ENCODE measurements around the gene UNC13D. TPM values are rescaled to one million over a fixed set of nuclear protein-coding genes. Genes with fewer than 3 reads are reported as not detected.
"Not testable (repeated sequence)": the region's sequence is repeated elsewhere in the genome, so short reads cannot be mapped to it uniquely, and the experiment has no call there.

The UNC13D gene
- total RNA-seq, 1 experiment from 2014 or later, result 1.4 TPM

GRCh38 chr17:75877752-75878173 lies 33.6 kb upstream of the UNC13D start:
- Histone ChIP-seq H3K4me1 (peaks cover 26% of the 10 kb centered on the region), H3K27ac (peak overlapping the region; percentile 66)

GRCh38 chr17:75876938-75877751 lies 32.9 kb upstream of the UNC13D start:
- DNase-seq, result peak; percentile 98
- H3K36me3 ChIP-seq, result no peaks in the 10 kb centered on the region
- H3K27me3 ChIP-seq, result no peaks in the 10 kb centered on the region
- H3K4me1 ChIP-seq, result peaks cover 31% of the 10 kb centered on the region
- H3K27ac ChIP-seq, result peak overlapping the region; percentile 66
- no peaks in the 10 kb centered on the region for H3K9me3 ChIP-seq (replicated peaks)
- H3K4me3 ChIP-seq, result peak overlapping the region; percentile 55

More at GRCh38 chr17:75877752-75878173, 33.6 kb upstream of the UNC13D start:
- no peaks in the 10 kb centered on the region for H3K27me3 ChIP-seq
- H3K9me3 ChIP-seq (replicated peaks), result no peaks in the 10 kb centered on the region
- H3K4me3 ChIP-seq, result peak overlapping the region; percentile 55
- DNase-seq, result peak; percentile 66 to 73
- no peaks in the 10 kb centered on the region for H3K36me3 ChIP-seq

GRCh38 chr17:75876190-75876937 lies 32.2 kb upstream of the UNC13D start:
- H3K4me1 ChIP-seq, result peaks cover 31% of the 10 kb centered on the region

GRCh38 chr17:75875940-75876189 lies 31.7 kb upstream of the UNC13D start:
- peak overlapping the region; percentile 55 for H3K4me3 ChIP-seq
- peaks cover 31% of the 10 kb centered on the region for H3K4me1 ChIP-seq
- no peaks in the 10 kb centered on the region for H3K36me3 ChIP-seq
- DNase-seq, result no peak
- H3K9me3 ChIP-seq (replicated peaks), result no peaks in the 10 kb centered on the region
- no peaks in the 10 kb centered on the region for H3K27me3 ChIP-seq
- no peak overlapping the region; the same call in 1 of the 2 replicates for H3K27ac ChIP-seq

More at GRCh38 chr17:75876190-75876937, 32.2 kb upstream of the UNC13D start:
- DNase-seq, result peak; percentile 60 to 61
- H3K4me3 ChIP-seq, result peak overlapping the region; percentile 55
- H3K36me3 ChIP-seq, result no peaks in the 10 kb centered on the region
- no peaks in the 10 kb centered on the region for H3K9me3 ChIP-seq (replicated peaks)
- H3K27me3 ChIP-seq, result no peaks in the 10 kb centered on the region
- peak overlapping the region; percentile 66; the same call in 1 of the 2 replicates for H3K27ac ChIP-seq

- no peak for DNase-seq
- no peak overlapping the region; the same call in 1 of the 2 replicates for H3K4me3 ChIP-seq
- no peak overlapping the region; the same call in 1 of the 2 replicates for H3K27ac ChIP-seq
- no peaks in the 10 kb centered on the region for H3K36me3 ChIP-seq
- no peaks in the 10 kb centered on the region for H3K27me3 ChIP-seq
- H3K9me3 ChIP-seq (replicated peaks), result no peaks in the 10 kb centered on the region
- peaks cover 31% of the 10 kb centered on the region for H3K4me1 ChIP-seq
These were observed 31.2 kb upstream of the UNC13D start for GRCh38 chr17:75875182-75875939.

GRCh38 chr17:75874323-75875181 lies 30.3 kb upstream of the UNC13D start:
- peaks cover 37% of the 10 kb centered on the region for H3K4me1 ChIP-seq
- DNase-seq, result no peak
- no peaks in the 10 kb centered on the region for H3K36me3 ChIP-seq
- no peaks in the 10 kb centered on the region for H3K9me3 ChIP-seq (replicated peaks)
- no peak overlapping the region for H3K27ac ChIP-seq
- no peak overlapping the region for H3K4me3 ChIP-seq
- no peaks in the 10 kb centered on the region for H3K27me3 ChIP-seq

- DNase-seq, result no peak
- Histone ChIP-seq H3K4me3 (no peak overlapping the region), H3K4me1 (peaks cover 42% of the 10 kb centered on the region), H3K36me3 (no peaks in the 10 kb centered on the region), H3K27me3 (no peaks in the 10 kb centered on the region), H3K9me3 (replicated peaks) (no peaks in the 10 kb centered on the region), H3K27ac (no peak overlapping the region)
These were observed 29.6 kb upstream of the UNC13D start for GRCh38 chr17:75873587-75874322.

GRCh38 chr17:75872434-75873351 lies 28.5 kb upstream of the UNC13D start:
- Histone ChIP-seq H3K27me3 (no peaks in the 10 kb centered on the region), H3K36me3 (no peaks in the 10 kb centered on the region), H3K4me3 (no peak overlapping the region), H3K4me1 (peaks cover 43% of the 10 kb centered on the region), H3K27ac (peak overlapping the region; percentile 40), H3K9me3 (replicated peaks) (no peaks in the 10 kb centered on the region)
- DNase-seq, result peak; percentile 84

GRCh38 chr17:75870228-75870627 lies 26.0 kb upstream of the UNC13D start:
- H3K36me3 ChIP-seq; H3K4me3 ChIP-seq; H3K9me3 ChIP-seq (replicated peaks); DNase-seq; H3K27me3 ChIP-seq: not testable (repeated sequence)
- H3K27ac ChIP-seq, result peak overlapping the region; percentile 58
- peaks cover 28% of the 10 kb centered on the region for H3K4me1 ChIP-seq

GRCh38 chr17:75869282-75870141 lies 25.3 kb upstream of the UNC13D start:
- Histone ChIP-seq H3K9me3 (replicated peaks) (no peaks in the 10 kb centered on the region), H3K36me3 (no peaks in the 10 kb centered on the region), H3K4me3 (peak overlapping the region; percentile 32), H3K27me3 (no peaks in the 10 kb centered on the region), H3K4me1 (peaks cover 34% of the 10 kb centered on the region), H3K27ac (peak overlapping the region; percentile 58)
- peak; percentile 68 to 83 for DNase-seq

- Histone ChIP-seq H3K4me1 (peaks cover 40% of the 10 kb centered on the region), H3K27ac (peak overlapping the region; percentile 58), H3K4me3 (peak overlapping the region; percentile 32)
- H3K36me3 ChIP-seq; H3K9me3 ChIP-seq (replicated peaks); H3K27me3 ChIP-seq; DNase-seq: not testable (repeated sequence)
These were observed 24.6 kb upstream of the UNC13D start for GRCh38 chr17:75868730-75869281.

Measured in SJCRH30 (cell line).